Lung (tissue), 12 donors: ENCODE results near the gene MYB. TPM values are rescaled to one million over a fixed set of nuclear protein-coding genes. Genes with fewer than 3 reads are reported as not detected.

Experiments used
- ATAC-seq: fragments of 200-7000 bp; cut with Tn5 transposase; one replicate; pipeline ENCODE4 v1.9.1; 2020; ENCODE audit warnings: moderate number of reproducible peaks; ENCODE audit not compliant: insufficient read depth, low FRiP score
- DNase-seq, 3 donors: peaks; one replicate each; pipeline ENCODE4 v3.0.0-alpha.2; 2013 to 2017
- H3K27ac ChIP-seq, 2 donors: one replicate each; pipeline ENCODE4 v1.5.1; 2013; ENCODE audit warnings: mild to moderate bottlenecking in 2 of 2, moderate library complexity in 2 of 2, control low read depth in 1 of 2, inconsistent platforms in 1 of 2, low read depth in 1 of 2, low read length in 1 of 2
- H3K27me3 ChIP-seq, 3 donors: one replicate each; pipeline ENCODE4 v1.5.1; 2013; ENCODE audit warnings: low read length in 2 of 3; ENCODE audit not compliant: control insufficient read depth in 3 of 3, insufficient read depth in 3 of 3
- H3K36me3 ChIP-seq, 4 donors: one replicate each; pipeline ENCODE4 v1.5.1; 2013; ENCODE audit warnings: low read length in 4 of 4, mild to moderate bottlenecking in 1 of 4, moderate library complexity in 1 of 4; ENCODE audit not compliant: control insufficient read depth in 4 of 4, insufficient read depth in 4 of 4
- H3K4me1 ChIP-seq, 5 donors: one replicate each; pipeline ENCODE4 v1.5.1; 2013; ENCODE audit warnings: low read length in 5 of 5, mild to moderate bottlenecking in 2 of 5, moderate library complexity in 1 of 5; ENCODE audit not compliant: control insufficient read depth in 5 of 5, insufficient read depth in 5 of 5
- H3K4me3 ChIP-seq: one replicate; pipeline ENCODE4 v1.5.1; 2013; ENCODE audit warnings: mild to moderate bottlenecking, control low read depth, moderate library complexity
- H3K9ac ChIP-seq, 2 donors: one replicate each; pipeline ENCODE4 v1.5.1; 2013; ENCODE audit warnings: low read length in 2 of 2, control low read depth in 1 of 2; ENCODE audit not compliant: insufficient read depth in 1 of 2
- H3K9me3 ChIP-seq, 4 donors: one replicate each; pipeline ENCODE4 v1.5.1; 2013; ENCODE audit warnings: low read length in 3 of 4, mild to moderate bottlenecking in 1 of 4, moderate library complexity in 1 of 4; ENCODE audit not compliant: control insufficient read depth in 4 of 4, insufficient read depth in 3 of 4
- CTCF ChIP-seq: IDR thresholded peaks from 2 replicates; pipeline ENCODE4 v1.5.1; 2012; ENCODE audit warnings: mild to moderate bottlenecking; ENCODE audit errors: control extremely low read depth, extremely low read depth
- WGBS, 2 donors: extraction: QIAGEN DNeasy Blood & Tissue Kit; methylation state at CpG; one replicate each; pipeline ENCODE4 v1.1.7; 2013; 5-methylcytosine and 5-hydroxymethylcytosine counted together
- polyA plus RNA-seq, 2 donors: library from polyadenylated mRNA; stranded (reverse); fragments of 200-250 nt; gene quantifications; one replicate each; pipeline ENCODE4 v1.2.1, GENCODE V29; 2013
- total RNA-seq, 2 donors: library from RNA; depleted of rRNA in 1 of 2; stranded (reverse); fragments of >200 nt in 1 of 2; gene quantifications; one replicate each; pipeline ENCODE4 v1.2.1, GENCODE V29; 2014 to 2021
- donor health status: control.
- donor health status: control.
- donor health status: Bipolar disorder and iron deficiency.
- donor health status: healthy.
- donor health status: DM: yes; HTN: yes; CAD: no.

The MYB gene
- total and polyA plus RNA-seq, 4 donors, result 1.3 to 11.3 (median 4.6) TPM

- no peaks in the 10 kb centered on the region for H3K36me3 ChIP-seq
- no peak overlapping the region for H3K9ac ChIP-seq
- H3K4me3 ChIP-seq, result no peak overlapping the region
- DNase-seq (no peak), ATAC-seq (no peak)
- H3K27ac ChIP-seq, result no peak overlapping the region
- 70 to 88% methylated on average over 2 of the region's 2 CpGs for WGBS, 2 donors
- no peaks in the 10 kb centered on the region for H3K4me1 ChIP-seq
- H3K27me3 ChIP-seq, result no peaks in the 10 kb centered on the region
- no peak for TF ChIP-seq CTCF
- H3K9me3 ChIP-seq, result peaks cover 0 to 3% (median 0%) of the 10 kb centered on the region in 4 donors
Observed at GRCh38 chr6:135227349-135227748, 46.2 kb downstream of the MYB start.

- Histone ChIP-seq H3K27me3 (no peaks in the 10 kb centered on the region), H3K9ac (no peak overlapping the region), H3K9me3 (peaks cover 0 to 3% (median 0%) of the 10 kb centered on the region in 4 donors), H3K4me1 (no peaks in the 10 kb centered on the region), H3K27ac (no peak overlapping the region), H3K36me3 (no peaks in the 10 kb centered on the region), H3K4me3 (no peak overlapping the region)
- no peak for ATAC-seq
- 91 to 98% methylated on average over 4 of the region's 4 CpGs for WGBS, 2 donors
- no peak for DNase-seq
- TF ChIP-seq CTCF, result no peak
Observed at GRCh38 chr6:135227758-135228157, 46.6 kb downstream of the MYB start.

GRCh38 chr6:135228486-135228885, 47.4 kb downstream of the MYB start:
- 91 to 98% methylated on average over 6 of the region's 6 CpGs for WGBS, 2 donors
- ATAC-seq (no peak), DNase-seq (no peak)
- Histone ChIP-seq H3K4me1 (no peaks in the 10 kb centered on the region), H3K4me3 (no peak overlapping the region), H3K27me3 (no peaks in the 10 kb centered on the region), H3K36me3 (no peaks in the 10 kb centered on the region), H3K27ac (no peak overlapping the region), H3K9me3 (peaks cover 0 to 3% (median 0%) of the 10 kb centered on the region in 4 donors), H3K9ac (no peak overlapping the region)
- TF ChIP-seq CTCF, result no peak

GRCh38 chr6:135229996-135230395, 48.9 kb downstream of the MYB start:
- no peak overlapping the region for H3K9ac ChIP-seq
- no peak overlapping the region for H3K27ac ChIP-seq
- H3K9me3 ChIP-seq, result peaks cover 0 to 3% (median 0%) of the 10 kb centered on the region in 4 donors
- ATAC-seq (no peak), DNase-seq (no peak)
- H3K4me1 ChIP-seq, result no peaks in the 10 kb centered on the region
- 38 to 77% methylated on average over 2 of the region's 2 CpGs for WGBS, 2 donors
- no peaks in the 10 kb centered on the region for H3K36me3 ChIP-seq
- no peak for TF ChIP-seq CTCF
- no peak overlapping the region for H3K4me3 ChIP-seq
- H3K27me3 ChIP-seq, result no peaks in the 10 kb centered on the region
